ENCODE measurements around the gene SLC35E4.
"Not testable (repeated sequence)": the region's sequence is repeated elsewhere in the genome, so short reads cannot be mapped to it uniquely, and the experiment has no call there.

SLC35E4 gene

GRCh38 chr22:30627471-30627870 is 8.1 kb upstream of the SLC35E4 start:
- Histone ChIP-seq H3K4me1 (ENCODE audit: control insufficient read depth in 1 of 2, insufficient read depth in 1 of 2, low read depth in 1 of 2, low read length in 1 of 2) (no peaks in the 10 kb centered on the region), H3K9me3 (no peaks in the 10 kb centered on the region), H3K27me3 (no peaks in the 10 kb centered on the region), H3K36me3 (no peaks in the 10 kb centered on the region), H3K27ac (no peak overlapping the region), H3K4me3 (ENCODE audit: low read depth in 1 of 2, low read length in 1 of 2) (no peak overlapping the region)
- TF ChIP-seq CTCF (IDR thresholded peaks at IDR 0.05): no peak

GRCh38 chr22:30628491-30628890 is 7.1 kb upstream of the SLC35E4 start:
- no peaks in the 10 kb centered on the region for H3K4me1 ChIP-seq (ENCODE audit: control insufficient read depth in 1 of 2, insufficient read depth in 1 of 2, low read depth in 1 of 2, low read length in 1 of 2)
- no peak for TF ChIP-seq CTCF (IDR thresholded peaks at IDR 0.05)
- H3K9me3 ChIP-seq: no peaks in the 10 kb centered on the region
- H3K27me3 ChIP-seq: peaks cover 3% of the 10 kb centered on the region
- no peak overlapping the region for H3K27ac ChIP-seq
- no peaks in the 10 kb centered on the region for H3K36me3 ChIP-seq
- no peak overlapping the region for H3K4me3 ChIP-seq (ENCODE audit: low read depth in 1 of 2, low read length in 1 of 2)

- Histone ChIP-seq H3K27me3 (peaks cover 30% of the 10 kb centered on the region), H3K4me1 (ENCODE audit: control insufficient read depth in 1 of 2, insufficient read depth in 1 of 2, low read depth in 1 of 2, low read length in 1 of 2) (peaks cover 19 to 22% of the 10 kb centered on the region in 2 experiments)
- not testable (repeated sequence) for H3K4me3 ChIP-seq (ENCODE audit: low read depth in 1 of 2, low read length in 1 of 2); H3K36me3 ChIP-seq; H3K9me3 ChIP-seq; H3K27ac ChIP-seq
Measured at GRCh38 chr22:30631469-30631868, 4.1 kb upstream of the SLC35E4 start.

- TF ChIP-seq CTCF (IDR thresholded peaks at IDR 0.05): peak; percentile 89
- no peaks in the 10 kb centered on the region for H3K36me3 ChIP-seq
- peaks cover 46% of the 10 kb centered on the region for H3K27me3 ChIP-seq
- H3K4me3 ChIP-seq (ENCODE audit: low read depth in 1 of 2, low read length in 1 of 2): peak overlapping the region; percentile 32 to 68
- H3K9me3 ChIP-seq: no peaks in the 10 kb centered on the region
- peak overlapping the region; percentile 68 for H3K27ac ChIP-seq
- H3K4me1 ChIP-seq (ENCODE audit: control insufficient read depth in 1 of 2, insufficient read depth in 1 of 2, low read depth in 1 of 2, low read length in 1 of 2): peaks cover 20 to 25% of the 10 kb centered on the region in 2 experiments
Measured at GRCh38 chr22:30634471-30635233, 929 bp upstream of the SLC35E4 start.

GRCh38 chr22:30636226-30637077 is 871 bp downstream of the SLC35E4 start:
- Histone ChIP-seq H3K27ac (no peak overlapping the region), H3K4me1 (ENCODE audit: control insufficient read depth in 1 of 2, insufficient read depth in 1 of 2, low read depth in 1 of 2, low read length in 1 of 2) (peaks cover 20 to 25% of the 10 kb centered on the region in 2 experiments), H3K9me3 (no peaks in the 10 kb centered on the region), H3K27me3 (peaks cover 46% of the 10 kb centered on the region), H3K36me3 (no peaks in the 10 kb centered on the region), H3K4me3 (ENCODE audit: low read depth in 1 of 2, low read length in 1 of 2) (peak overlapping the region; percentile 59 to 68)
- no peak for TF ChIP-seq CTCF (IDR thresholded peaks at IDR 0.05)

GRCh38 chr22:30637701-30638114 is 2.1 kb downstream of the SLC35E4 start:
- H3K27me3 ChIP-seq: peaks cover 46% of the 10 kb centered on the region
- no peaks in the 10 kb centered on the region for H3K9me3 ChIP-seq
- H3K4me3 ChIP-seq (ENCODE audit: low read depth in 1 of 2, low read length in 1 of 2): no peak overlapping the region
- no peaks in the 10 kb centered on the region for H3K36me3 ChIP-seq
- peaks cover 20 to 25% of the 10 kb centered on the region in 2 experiments for H3K4me1 ChIP-seq (ENCODE audit: control insufficient read depth in 1 of 2, insufficient read depth in 1 of 2, low read depth in 1 of 2, low read length in 1 of 2)
- H3K27ac ChIP-seq: no peak overlapping the region
- no peak for TF ChIP-seq CTCF (IDR thresholded peaks at IDR 0.05)

Measured in neutrophil (primary cell).